ENCODE measurements around the gene FKRP.

FKRP gene

DNA sequence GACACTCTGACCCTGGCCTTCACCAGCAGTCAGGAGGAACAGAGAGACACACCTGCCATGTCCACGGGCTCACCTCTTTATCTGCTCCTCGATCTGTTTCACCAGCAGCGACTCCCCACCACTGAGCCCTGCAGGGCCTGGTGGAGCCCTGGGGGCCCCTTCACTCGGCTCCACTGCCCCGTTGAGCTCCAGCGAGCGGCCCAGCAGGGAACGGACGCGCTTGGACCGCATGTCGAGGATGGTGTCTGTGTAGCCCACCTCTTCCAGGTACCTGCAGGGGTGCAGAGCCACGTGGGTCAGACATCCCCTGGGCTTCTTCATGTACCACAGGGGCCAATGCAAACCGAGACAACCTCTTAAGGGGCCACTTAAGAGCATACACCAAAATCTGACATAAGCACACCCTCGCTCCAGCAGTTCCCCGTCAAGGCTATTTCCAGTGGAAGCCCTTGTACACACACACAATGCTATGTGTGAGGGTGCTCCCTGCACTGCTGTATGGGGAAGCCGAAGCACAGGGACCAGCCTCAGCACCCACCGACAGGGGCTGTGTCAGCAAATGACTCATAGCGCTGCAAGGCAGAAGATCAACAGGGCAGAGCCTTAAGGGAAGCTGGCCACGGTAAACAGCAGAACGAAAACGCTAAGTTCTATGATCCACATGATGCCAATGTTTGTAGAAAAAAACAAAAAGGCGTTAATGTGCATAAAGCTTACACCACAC, 12.7 kb upstream of the FKRP start:
- TF ChIP-seq, protein P1, sequence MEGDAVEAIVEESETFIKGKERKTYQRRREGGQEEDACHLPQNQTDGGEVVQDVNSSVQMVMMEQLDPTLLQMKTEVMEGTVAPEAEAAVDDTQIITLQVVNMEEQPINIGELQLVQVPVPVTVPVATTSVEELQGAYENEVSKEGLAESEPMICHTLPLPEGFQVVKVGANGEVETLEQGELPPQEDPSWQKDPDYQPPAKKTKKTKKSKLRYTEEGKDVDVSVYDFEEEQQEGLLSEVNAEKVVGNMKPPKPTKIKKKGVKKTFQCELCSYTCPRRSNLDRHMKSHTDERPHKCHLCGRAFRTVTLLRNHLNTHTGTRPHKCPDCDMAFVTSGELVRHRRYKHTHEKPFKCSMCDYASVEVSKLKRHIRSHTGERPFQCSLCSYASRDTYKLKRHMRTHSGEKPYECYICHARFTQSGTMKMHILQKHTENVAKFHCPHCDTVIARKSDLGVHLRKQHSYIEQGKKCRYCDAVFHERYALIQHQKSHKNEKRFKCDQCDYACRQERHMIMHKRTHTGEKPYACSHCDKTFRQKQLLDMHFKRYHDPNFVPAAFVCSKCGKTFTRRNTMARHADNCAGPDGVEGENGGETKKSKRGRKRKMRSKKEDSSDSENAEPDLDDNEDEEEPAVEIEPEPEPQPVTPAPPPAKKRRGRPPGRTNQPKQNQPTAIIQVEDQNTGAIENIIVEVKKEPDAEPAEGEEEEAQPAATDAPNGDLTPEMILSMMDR (IDR thresholded peaks at IDR 0.05): no peak
- no peak overlapping the region for H2AFZ ChIP-seq
- peaks cover 4% of the 10 kb centered on the region for H3K79me2 ChIP-seq
- no peak overlapping the region for H3K27ac ChIP-seq
- no peaks in the 10 kb centered on the region for H3K9me3 ChIP-seq (ENCODE audit: control insufficient read depth, low read length)
- no peak overlapping the region for H3K4me3 ChIP-seq (ENCODE audit: low read depth, low read length)
- H3K27me3 ChIP-seq (ENCODE audit: control insufficient read depth, insufficient read depth, low read length): no peaks in the 10 kb centered on the region
- no peak overlapping the region for H3K4me2 ChIP-seq (ENCODE audit: low read length)
- H3K36me3 ChIP-seq (ENCODE audit: control insufficient read depth, insufficient read depth, low read length): no peaks in the 10 kb centered on the region
- no peaks in the 10 kb centered on the region for H3K4me1 ChIP-seq
- H3K9ac ChIP-seq: no peak overlapping the region

DNA sequence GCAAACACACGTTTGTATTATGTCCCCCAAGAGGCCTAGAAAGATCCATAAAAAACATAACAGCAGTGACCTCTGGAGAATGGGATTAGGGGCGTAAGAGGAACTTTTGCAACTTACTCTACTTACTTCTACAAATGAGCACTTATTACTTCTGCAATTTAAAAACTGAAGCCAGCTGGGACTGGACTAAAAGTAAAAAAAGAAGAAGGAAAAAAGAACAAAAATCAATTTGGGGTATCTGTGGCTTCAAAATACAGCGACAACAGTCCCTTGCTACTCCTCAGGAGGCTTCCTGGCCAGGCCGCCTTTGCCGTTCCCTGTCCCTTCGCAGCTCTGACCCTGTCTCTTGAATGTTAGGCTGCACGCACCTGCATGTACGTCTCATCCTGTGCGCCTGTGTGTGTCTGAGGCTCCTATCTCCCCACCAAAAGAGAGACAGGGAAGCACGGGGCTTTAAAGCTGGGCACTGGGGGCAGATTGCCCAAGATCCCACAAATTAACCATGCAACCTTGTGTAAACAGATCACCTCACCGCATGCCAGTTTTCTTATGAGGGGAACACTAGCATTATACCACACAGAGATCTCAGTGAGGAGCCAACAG, 12.1 kb upstream of the FKRP start:
- H3K4me2 ChIP-seq (ENCODE audit: low read length): no peak overlapping the region
- no peaks in the 10 kb centered on the region for H3K36me3 ChIP-seq (ENCODE audit: control insufficient read depth, insufficient read depth, low read length)
- peaks cover 7% of the 10 kb centered on the region for H3K79me2 ChIP-seq
- H3K9me3 ChIP-seq (ENCODE audit: control insufficient read depth, low read length): no peaks in the 10 kb centered on the region
- H2AFZ ChIP-seq: no peak overlapping the region
- H3K27ac ChIP-seq: no peak overlapping the region
- no peak overlapping the region for H3K4me3 ChIP-seq (ENCODE audit: low read depth, low read length)
- H3K9ac ChIP-seq: no peak overlapping the region
- TF ChIP-seq, protein P1 (IDR thresholded peaks at IDR 0.05): no peak
- no peaks in the 10 kb centered on the region for H3K27me3 ChIP-seq (ENCODE audit: control insufficient read depth, insufficient read depth, low read length)
- no peaks in the 10 kb centered on the region for H3K4me1 ChIP-seq

DNA sequence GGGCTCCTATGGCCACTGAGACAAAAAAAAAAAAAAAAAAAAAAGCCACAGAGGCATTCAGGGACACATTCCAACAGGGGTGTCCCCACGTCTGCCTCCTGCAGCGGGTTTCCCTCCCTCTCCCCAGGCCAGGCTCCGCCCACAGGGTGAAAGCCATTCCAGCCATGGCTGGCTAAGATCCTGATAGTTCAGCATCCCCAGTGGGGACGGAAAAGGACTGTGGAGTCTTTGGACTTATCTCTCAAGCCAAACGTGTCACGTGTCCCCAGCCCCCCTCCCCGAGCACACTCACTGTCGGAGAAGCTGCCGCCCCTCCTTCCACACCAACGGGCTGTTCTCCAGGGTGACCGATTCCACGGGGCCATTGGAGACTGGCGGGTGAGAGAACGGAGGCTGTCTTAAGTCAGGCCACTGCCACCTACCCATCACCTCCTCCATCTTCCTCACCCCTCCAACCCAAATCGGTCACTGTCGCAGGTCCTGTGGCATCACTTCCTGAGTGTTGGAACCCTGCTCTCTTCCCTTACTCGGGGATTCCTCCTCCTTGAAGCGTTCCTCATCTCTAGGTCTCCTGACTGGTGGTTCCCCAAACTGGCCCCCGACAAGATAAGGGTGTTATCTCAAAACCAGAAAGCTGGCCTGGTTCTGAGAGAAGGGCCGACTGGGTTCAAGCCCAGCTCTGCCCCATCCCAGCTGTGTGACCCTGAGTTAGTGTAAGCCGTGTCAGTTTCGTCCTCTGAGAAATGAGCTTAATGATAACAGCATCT, 9.1 kb upstream of the FKRP start:
- no peak overlapping the region for H3K9ac ChIP-seq
- no peaks in the 10 kb centered on the region for H3K9me3 ChIP-seq (ENCODE audit: control insufficient read depth, low read length)
- no peaks in the 10 kb centered on the region for H3K36me3 ChIP-seq (ENCODE audit: control insufficient read depth, insufficient read depth, low read length)
- H3K27me3 ChIP-seq (ENCODE audit: control insufficient read depth, insufficient read depth, low read length): no peaks in the 10 kb centered on the region
- no peak overlapping the region for H2AFZ ChIP-seq
- no peak overlapping the region for H3K27ac ChIP-seq
- no peak overlapping the region for H3K4me3 ChIP-seq (ENCODE audit: low read depth, low read length)
- H3K4me2 ChIP-seq (ENCODE audit: low read length): no peak overlapping the region
- no peaks in the 10 kb centered on the region for H3K4me1 ChIP-seq
- TF ChIP-seq, protein P1 (IDR thresholded peaks at IDR 0.05): no peak
- peaks cover 8% of the 10 kb centered on the region for H3K79me2 ChIP-seq

DNA sequence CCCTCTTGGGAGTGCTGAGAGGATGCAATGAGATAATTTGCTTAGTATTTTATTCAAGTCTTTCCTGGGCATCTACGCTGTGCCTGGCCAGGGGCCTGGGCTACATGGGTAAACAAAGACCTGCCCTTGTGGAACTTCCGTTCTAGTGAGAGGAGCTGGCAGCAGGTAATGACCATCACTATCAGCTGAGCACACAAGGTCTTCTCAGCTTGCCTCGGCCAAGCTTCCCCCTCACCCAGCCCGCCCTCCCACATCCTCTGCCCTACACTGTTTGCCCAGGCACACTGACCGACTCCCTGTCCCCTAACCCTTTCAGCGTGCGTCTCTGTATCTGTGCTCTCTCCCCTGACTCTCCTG, 8.6 kb upstream of the FKRP start:
- H3K27ac ChIP-seq: no peak overlapping the region
- no peak overlapping the region for H2AFZ ChIP-seq
- H3K36me3 ChIP-seq (ENCODE audit: control insufficient read depth, insufficient read depth, low read length): no peaks in the 10 kb centered on the region
- no peaks in the 10 kb centered on the region for H3K4me1 ChIP-seq
- no peaks in the 10 kb centered on the region for H3K9me3 ChIP-seq (ENCODE audit: control insufficient read depth, low read length)
- H3K79me2 ChIP-seq: peaks cover 13% of the 10 kb centered on the region
- no peak overlapping the region for H3K4me3 ChIP-seq (ENCODE audit: low read depth, low read length)
- no peak overlapping the region for H3K4me2 ChIP-seq (ENCODE audit: low read length)
- TF ChIP-seq, protein P1 (IDR thresholded peaks at IDR 0.05): no peak
- H3K27me3 ChIP-seq (ENCODE audit: control insufficient read depth, insufficient read depth, low read length): no peaks in the 10 kb centered on the region
- H3K9ac ChIP-seq: no peak overlapping the region
